PC-9 (cell line): ENCODE measurements around the gene PPP2R3A. TPM values are rescaled to one million over a fixed set of nuclear protein-coding genes. Genes with fewer than 3 reads are reported as not detected.

ENCODE experiments used
- BruUV-seq: library from RNA; stranded (reverse); fragments of 400-500 nt; replicated peaks from 2 replicates; lab custom pipeline; 2021; lab: Mats Ljungman, UMichigan
- CTCF ChIA-PET: fragments of 300-600 bp; sonication (Branson Sonifier 250); formaldehyde crosslinking; loops from one replicate; lab custom pipeline; 2022; ENCODE audit warnings: antibody characterized with exemption; lab: Charles Lee
- POLR2A ChIA-PET: fragments of 300-600 bp; sonication (Branson Sonifier 250); formaldehyde crosslinking; loops from one replicate; lab custom pipeline; 2022; ENCODE audit warnings: antibody characterized with exemption; ENCODE audit not compliant: unreplicated experiment; lab: Charles Lee
- DNase-seq, 2 experiments: peaks; one replicate each; pipeline versions ENCODE4 v3.0.0 to v3.0.0-alpha.2; 2015 to 2022; ENCODE audit warnings: mixed read lengths in 1 of 2
- H2AFZ ChIP-seq: fragments of 200-600 bp; sonication (generic); 2 replicates; pipeline ENCODE4 v1.8.1; 2017; ENCODE audit warnings: antibody characterized with exemption
- H3F3A ChIP-seq: fragments of 200-600 bp; sonication (generic); 2 replicates; pipeline ENCODE4 v1.8.1; 2017; ENCODE audit warnings: antibody characterized with exemption, mild to moderate bottlenecking, low read depth; ENCODE audit not compliant: insufficient read depth
- H3K27ac ChIP-seq: fragments of 200-600 bp; sonication (generic); 2 replicates; pipeline ENCODE4 v1.6.1; 2016; ENCODE audit warnings: mixed run types
- H3K27me3 ChIP-seq: fragments of 200-600 bp; sonication (generic); 2 replicates; pipeline ENCODE4 v1.6.1; 2016; ENCODE audit warnings: low read depth, mixed run types; ENCODE audit not compliant: insufficient read depth
- H3K36me3 ChIP-seq: fragments of 200-600 bp; sonication (generic); 2 replicates; pipeline ENCODE4 v1.6.1; 2016; ENCODE audit warnings: low read depth, mixed run types
- H3K4me1 ChIP-seq: fragments of 200-600 bp; sonication (generic); replicated peaks from 2 replicates; pipeline ENCODE4 v1.6.1; 2016; ENCODE audit warnings: mixed run types; ENCODE audit not compliant: insufficient read depth
- H3K4me2 ChIP-seq: fragments of 200-600 bp; sonication (generic); 2 replicates; pipeline ENCODE4 v1.6.1; 2017; ENCODE audit warnings: mixed run types
- H3K4me3 ChIP-seq: fragments of 200-600 bp; sonication (generic); 2 replicates; pipeline ENCODE4 v1.6.1; 2016; ENCODE audit warnings: mixed run types
- H3K79me2 ChIP-seq: fragments of 200-600 bp; sonication (generic); 2 replicates; pipeline ENCODE4 v1.6.1; 2017; ENCODE audit warnings: low read depth, mixed run types
- H3K9me2 ChIP-seq: fragments of 200-600 bp; sonication (generic); 2 replicates; pipeline ENCODE4 v1.8.1; 2017; ENCODE audit warnings: mild to moderate bottlenecking; ENCODE audit not compliant: insufficient read depth
- H3K9me3 ChIP-seq: fragments of 200-600 bp; sonication (generic); 2 replicates; pipeline ENCODE4 v1.8.1; 2016; ENCODE audit warnings: low read depth; ENCODE audit not compliant: insufficient read depth
- H4K20me1 ChIP-seq: fragments of 200-600 bp; sonication (generic); 2 replicates; pipeline ENCODE4 v1.8.1; 2017; ENCODE audit not compliant: insufficient read depth
- CTCF ChIP-seq: fragments of 200-600 bp; sonication (generic); conservative IDR thresholded peaks from 2 replicates; pipeline ENCODE4 v1.6.1; 2017; ENCODE audit warnings: mixed run types, antibody characterized with exemption, mild to moderate bottlenecking, moderate library complexity
- EZH2 ChIP-seq: fragments of 200-600 bp; sonication (generic); IDR thresholded peaks from 2 replicates; pipeline ENCODE4 v1.8.0; 2017; ENCODE audit warnings: antibody characterized with exemption, low read depth
- intact Hi-C: fragments of 100-400 bp; cut with micrococcal nuclease; formaldehyde crosslinking; loops from one replicate; pipeline ENCODE4 v1.10.0; 2022; ENCODE audit not compliant: unreplicated experiment
- total RNA-seq: library from RNA; stranded (reverse); gene quantifications from 2 replicates; pipeline ENCODE4 v1.2.3, GENCODE V29; 2021

PPP2R3A gene
- total RNA-seq, 1 experiment from 2014 or later: 42.6 TPM

GRCh38 chr3:136022529-136023263 is 57.2 kb downstream of the PPP2R3A start:
- no peaks in the 10 kb centered on the region for H3K27me3 ChIP-seq
- no peak overlapping the region for H3K4me3 ChIP-seq
- no peaks in the 10 kb centered on the region for H3F3A ChIP-seq
- no peaks in the 10 kb centered on the region for H3K36me3 ChIP-seq
- H3K27ac ChIP-seq: no peak overlapping the region
- intact Hi-C loops: no loop called here
- no peaks in the 10 kb centered on the region for H3K4me1 ChIP-seq
- no peak for DNase-seq
- POLR2A ChIA-PET: no interaction called here
- no peaks in the 10 kb centered on the region for H3K9me2 ChIP-seq
- H4K20me1 ChIP-seq: no peaks in the 10 kb centered on the region
- TF ChIP-seq CTCF (no peak), EZH2 (no peak)
- BruUV-seq: no TSS peak
- H3K9me3 ChIP-seq: no peaks in the 10 kb centered on the region
- CTCF ChIA-PET: no interaction called here
- no peak overlapping the region for H3K4me2 ChIP-seq
- H2AFZ ChIP-seq: no peak overlapping the region
- H3K79me2 ChIP-seq: no peaks in the 10 kb centered on the region

GRCh38 chr3:136023264-136023978 is 57.9 kb downstream of the PPP2R3A start:
- Histone ChIP-seq H2AFZ (no peak overlapping the region), H3K4me1 (no peaks in the 10 kb centered on the region), H3K4me3 (no peak overlapping the region), H3K27me3 (no peaks in the 10 kb centered on the region), H3K79me2 (no peaks in the 10 kb centered on the region), H4K20me1 (no peaks in the 10 kb centered on the region), H3K36me3 (no peaks in the 10 kb centered on the region), H3K9me2 (no peaks in the 10 kb centered on the region), H3K4me2 (no peak overlapping the region), H3K27ac (no peak overlapping the region), H3F3A (no peaks in the 10 kb centered on the region), H3K9me3 (no peaks in the 10 kb centered on the region)
- DNase-seq: no peak
- no TSS peak for BruUV-seq
- TF ChIP-seq EZH2: no peak
- TF ChIP-seq CTCF: no peak
- POLR2A ChIA-PET: no interaction called here
- intact Hi-C loops: no loop called here
- CTCF ChIA-PET: no interaction called here

- no peak overlapping the region for H3K4me3 ChIP-seq
- H3K4me2 ChIP-seq: no peak overlapping the region
- no peaks in the 10 kb centered on the region for H3K79me2 ChIP-seq
- H3K9me2 ChIP-seq: no peaks in the 10 kb centered on the region
- CTCF ChIA-PET: no interaction called here
- H3F3A ChIP-seq: no peaks in the 10 kb centered on the region
- BruUV-seq: no TSS peak
- no peaks in the 10 kb centered on the region for H3K4me1 ChIP-seq
- no peaks in the 10 kb centered on the region for H3K9me3 ChIP-seq
- H2AFZ ChIP-seq: no peak overlapping the region
- intact Hi-C loops: no loop called here
- no peak for TF ChIP-seq EZH2
- TF ChIP-seq CTCF: no peak
- H4K20me1 ChIP-seq: no peaks in the 10 kb centered on the region
- DNase-seq: no peak
- no peak overlapping the region for H3K27ac ChIP-seq
- POLR2A ChIA-PET: no interaction called here
- H3K36me3 ChIP-seq: no peaks in the 10 kb centered on the region
- no peaks in the 10 kb centered on the region for H3K27me3 ChIP-seq
These were observed 70.8 kb downstream of the PPP2R3A start for GRCh38 chr3:136036306-136036705.
